HG02678 (cell line): ENCODE results near the gene C2CD4D.
"Not testable (repeated sequence)": the region's sequence is repeated elsewhere in the genome, so short reads cannot be mapped to it uniquely, and the experiment has no call there.

ENCODE experiments used
- ATAC-seq: cut with Tn5 transposase; IDR thresholded peaks from one replicate; pipeline ENCODE4 v1.9.1; 2021; ENCODE audit warnings: mild to moderate bottlenecking, moderate library complexity; ENCODE audit not compliant: unreplicated experiment

Gene C2CD4D

DNA sequence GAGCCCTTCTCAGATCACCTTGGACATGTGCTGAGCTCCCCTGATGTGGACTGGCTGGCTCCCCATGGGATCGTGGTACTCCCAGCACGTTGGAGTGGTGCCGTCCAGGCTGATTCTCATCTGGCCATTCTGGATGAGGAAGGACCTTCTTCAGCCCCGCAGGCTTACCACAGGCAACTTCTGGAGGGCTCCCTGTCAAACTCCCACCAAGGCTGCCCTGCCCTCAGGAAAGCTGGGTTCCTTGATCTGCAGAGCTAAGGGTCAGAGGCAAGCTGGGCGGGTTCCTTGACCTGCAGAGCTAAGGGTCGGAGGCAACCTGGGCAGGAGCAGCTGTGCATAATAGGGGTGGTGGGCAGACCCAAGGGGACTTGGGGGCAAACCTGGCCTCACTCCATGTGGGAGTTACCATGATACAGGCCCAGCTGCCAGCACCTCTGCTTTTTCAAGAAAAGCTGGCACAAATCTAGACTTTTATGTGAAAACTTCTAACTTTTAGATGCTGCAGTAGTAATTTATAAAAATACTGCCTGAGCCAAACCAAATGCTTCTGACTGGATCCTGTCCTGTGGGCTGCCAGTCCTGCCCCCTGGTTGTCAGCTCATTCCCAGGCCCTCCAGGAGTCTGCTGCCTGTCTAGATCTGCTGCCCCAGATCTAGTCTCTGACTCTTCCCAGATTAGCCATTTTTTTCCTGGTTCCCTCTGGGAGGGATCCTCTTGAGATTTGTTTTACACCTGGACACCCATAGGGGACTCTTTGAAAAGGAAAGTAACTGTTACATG, 19.5 kb upstream of the C2CD4D start:
- no peak for ATAC-seq

DNA sequence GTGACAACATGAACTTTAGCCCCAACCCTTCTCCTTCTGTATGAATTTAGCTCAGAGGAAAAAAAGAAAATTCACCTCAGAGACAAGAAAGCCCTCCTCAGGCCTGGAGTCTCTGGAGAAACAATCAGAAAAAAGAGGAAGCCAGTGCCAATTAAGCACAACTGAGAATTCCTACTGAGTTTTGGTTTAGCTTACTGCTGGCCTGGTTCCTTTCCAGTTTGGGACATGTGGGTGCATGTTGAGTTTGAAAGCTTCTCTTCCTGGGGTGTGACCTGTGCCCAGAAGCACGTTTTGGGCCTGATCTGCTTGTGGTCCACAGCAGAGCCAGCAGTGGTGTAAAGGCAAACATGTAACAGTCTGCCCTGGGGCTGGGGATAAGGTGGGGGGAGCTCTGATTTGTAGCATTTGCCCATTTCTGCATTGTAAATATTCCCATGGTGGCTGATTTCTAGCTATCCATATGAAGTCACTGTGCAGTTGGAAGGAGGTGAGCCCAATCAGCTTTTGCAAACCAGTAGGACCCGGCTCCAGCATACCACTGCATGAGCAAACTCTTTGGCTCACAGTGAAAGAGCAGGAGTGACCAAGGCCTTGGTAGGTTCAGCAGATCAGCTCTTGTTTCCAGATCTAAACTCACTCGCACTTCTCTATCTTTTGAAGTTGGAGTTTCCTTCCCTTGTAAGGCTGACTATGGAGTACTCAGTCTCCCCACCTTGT, 18.6 kb upstream of the C2CD4D start:
- ATAC-seq = no peak

DNA sequence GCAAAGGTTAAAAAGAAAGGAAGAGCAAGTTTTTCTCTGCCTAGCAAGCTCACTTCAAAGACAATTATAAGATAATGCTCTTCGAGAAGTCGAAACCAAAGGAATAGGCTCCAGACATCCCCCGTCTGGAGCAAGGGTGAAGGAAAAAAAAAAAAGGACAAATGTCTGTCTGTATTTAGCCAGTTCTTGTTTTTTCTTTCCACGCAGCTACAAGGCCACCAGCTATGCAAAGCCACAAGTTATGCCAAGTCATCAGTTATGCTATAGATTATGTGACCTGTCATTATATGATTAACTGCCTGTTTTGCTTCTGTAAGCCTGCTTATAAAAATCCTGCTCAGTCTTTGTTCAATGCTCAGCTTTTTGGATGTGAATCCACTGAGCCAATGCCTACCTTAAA, 16.3 kb upstream of the C2CD4D start:
- ATAC-seq = no peak

DNA sequence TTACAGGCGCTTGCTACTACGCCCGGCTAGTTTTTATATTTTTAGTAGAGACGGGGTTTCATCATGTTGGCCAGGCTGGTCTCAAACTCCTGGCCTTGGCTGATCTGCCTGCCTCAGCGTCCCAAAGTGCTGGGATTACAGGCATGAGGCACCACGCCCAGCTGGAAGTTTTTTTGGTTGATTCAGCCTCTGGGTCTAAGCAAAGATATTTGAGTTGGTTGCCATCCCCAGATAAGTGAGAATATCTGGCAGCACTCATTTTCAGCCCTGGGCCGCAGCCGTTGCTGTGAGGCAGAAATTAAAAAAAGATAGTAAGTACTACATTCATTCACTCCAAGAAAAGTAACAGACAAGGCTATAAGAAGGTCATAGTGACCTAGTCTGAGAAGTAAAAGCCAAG, 15.9 kb upstream of the C2CD4D start:
- not testable (repeated sequence) for ATAC-seq

DNA sequence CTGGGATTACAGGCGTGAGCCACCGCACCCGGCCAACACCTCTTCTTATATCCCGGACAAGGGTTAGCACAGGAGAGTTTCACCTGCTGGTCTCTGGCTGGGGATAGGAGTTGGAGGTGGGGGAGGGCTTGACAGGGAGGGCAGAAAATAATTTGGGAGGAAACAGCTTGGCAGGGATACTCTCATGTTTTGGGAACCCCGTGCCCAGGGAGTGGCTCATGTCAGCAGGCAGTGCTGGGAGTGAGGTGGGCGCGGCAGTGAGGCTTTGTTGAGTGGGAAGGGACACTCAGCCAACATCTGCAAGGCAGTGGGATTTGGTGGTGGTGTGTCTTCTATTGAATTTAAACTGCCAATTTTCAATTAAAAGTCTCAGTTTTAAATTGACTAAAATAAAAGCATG, 15.0 kb upstream of the C2CD4D start:
- ATAC-seq = no peak

DNA sequence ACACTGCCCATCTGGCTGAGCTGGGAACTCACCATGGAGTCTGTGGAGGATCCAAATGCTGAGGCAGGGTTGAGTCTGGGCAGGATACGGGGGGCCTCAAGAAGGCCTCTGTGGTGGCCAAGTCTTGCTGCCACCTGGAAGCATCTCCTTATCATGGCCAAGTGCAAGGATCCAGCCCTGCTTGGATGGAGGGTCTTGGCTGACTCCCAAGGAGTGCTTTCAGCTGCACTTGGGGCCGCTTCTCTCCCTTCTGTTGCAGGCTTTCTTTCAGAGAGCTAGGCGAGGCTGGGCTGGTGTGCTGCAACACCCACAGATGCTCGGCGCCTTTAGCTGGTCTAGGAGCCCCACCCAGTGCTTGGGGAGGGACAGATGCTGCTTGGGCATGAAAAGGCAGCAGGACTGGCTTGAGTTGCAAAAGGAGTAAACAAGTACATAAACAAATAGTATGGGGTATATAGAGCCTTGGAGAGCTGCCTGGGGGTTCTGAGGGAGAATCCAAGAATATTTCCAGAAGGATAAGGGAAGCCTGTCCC, 13.9 kb upstream of the C2CD4D start, which contains the start of gene THEM5:
Gene THEM5 (minus strand): TSS at position 302 of the 533 bp plus-strand sequence. CDS start 147 bp downstream, at position 155.
- ATAC-seq = no peak

DNA sequence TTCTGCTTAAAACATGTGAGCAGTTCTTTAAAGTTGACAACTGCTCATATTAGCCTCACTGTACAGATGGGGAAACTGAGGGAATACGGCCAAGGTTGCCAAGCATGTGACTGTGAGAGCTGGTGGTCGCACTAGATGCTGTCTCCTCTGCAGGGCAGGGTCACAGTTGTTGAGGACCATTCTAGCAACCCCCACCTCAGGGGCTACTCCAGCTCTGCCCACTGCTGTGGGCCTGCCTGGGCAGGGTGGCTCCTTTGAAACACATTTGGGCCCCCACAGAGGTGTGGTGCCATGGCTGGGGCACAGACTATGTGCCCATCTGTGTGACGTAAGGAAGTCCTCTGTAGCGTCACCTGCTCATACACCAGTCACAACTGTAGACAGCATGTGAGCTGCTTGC, 13.1 kb upstream of the C2CD4D start:
- ATAC-seq = no peak

DNA sequence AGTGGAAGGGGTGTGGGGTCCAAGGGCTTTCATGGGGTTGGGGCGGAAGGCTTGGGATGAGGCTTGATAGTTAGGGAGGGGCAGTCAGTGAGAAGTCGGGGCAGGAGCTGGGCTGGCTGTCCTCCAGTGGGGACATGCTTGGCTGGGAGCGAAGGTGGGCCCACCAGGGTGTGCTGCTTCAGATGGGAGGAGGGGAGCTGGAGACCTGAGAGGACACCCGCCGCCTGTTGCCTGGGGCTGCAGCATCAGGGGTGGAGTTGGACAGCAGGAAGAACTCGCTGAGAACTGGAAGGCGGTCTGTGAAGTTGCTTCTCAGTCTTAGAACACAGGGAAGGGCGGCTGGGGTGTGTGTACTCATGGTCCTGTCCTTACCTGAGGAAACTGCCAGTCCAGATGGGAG, 12.3 kb upstream of the C2CD4D start:
- ATAC-seq = no peak

DNA sequence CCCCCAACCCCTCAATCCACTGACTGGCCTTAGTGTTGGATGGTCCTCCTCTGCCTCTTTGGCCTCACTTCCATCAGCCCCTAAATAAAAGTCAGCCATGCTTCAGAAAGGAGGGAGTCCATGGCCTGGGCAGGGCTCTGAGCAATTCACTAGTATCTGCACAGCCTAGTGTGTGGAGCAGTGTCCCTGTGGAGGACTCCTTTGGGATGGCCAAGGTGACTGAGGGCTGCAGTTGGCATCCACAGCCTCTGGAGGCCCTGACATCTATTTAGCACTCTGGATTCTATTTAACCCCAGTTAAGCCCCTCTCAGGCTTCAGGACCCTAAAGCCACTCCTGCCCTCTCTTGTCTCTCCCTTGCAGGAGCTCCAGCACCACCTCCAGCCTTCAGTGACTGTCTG, 10.3 kb upstream of the C2CD4D start:
- no peak for ATAC-seq

DNA sequence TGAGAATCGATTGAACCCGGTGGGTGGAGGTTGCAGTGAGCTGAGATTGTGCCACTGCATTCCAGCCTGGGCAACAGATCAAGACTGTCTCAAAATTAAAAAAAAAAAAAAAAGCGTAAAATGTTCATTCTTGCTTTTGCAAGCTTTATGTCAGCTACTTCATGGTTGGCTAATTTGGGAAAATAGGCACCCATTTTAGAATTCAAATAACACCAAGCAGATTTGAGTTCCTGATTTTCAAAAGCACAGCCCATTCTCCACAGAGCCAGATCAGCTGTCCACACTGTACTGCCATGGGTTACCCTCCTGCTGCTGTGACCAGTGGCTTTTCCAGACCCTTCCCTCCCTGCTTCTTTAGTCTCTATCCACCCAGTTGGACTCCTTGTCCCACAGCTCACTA, 9.5 kb upstream of the C2CD4D start:
- ATAC-seq = no peak

DNA sequence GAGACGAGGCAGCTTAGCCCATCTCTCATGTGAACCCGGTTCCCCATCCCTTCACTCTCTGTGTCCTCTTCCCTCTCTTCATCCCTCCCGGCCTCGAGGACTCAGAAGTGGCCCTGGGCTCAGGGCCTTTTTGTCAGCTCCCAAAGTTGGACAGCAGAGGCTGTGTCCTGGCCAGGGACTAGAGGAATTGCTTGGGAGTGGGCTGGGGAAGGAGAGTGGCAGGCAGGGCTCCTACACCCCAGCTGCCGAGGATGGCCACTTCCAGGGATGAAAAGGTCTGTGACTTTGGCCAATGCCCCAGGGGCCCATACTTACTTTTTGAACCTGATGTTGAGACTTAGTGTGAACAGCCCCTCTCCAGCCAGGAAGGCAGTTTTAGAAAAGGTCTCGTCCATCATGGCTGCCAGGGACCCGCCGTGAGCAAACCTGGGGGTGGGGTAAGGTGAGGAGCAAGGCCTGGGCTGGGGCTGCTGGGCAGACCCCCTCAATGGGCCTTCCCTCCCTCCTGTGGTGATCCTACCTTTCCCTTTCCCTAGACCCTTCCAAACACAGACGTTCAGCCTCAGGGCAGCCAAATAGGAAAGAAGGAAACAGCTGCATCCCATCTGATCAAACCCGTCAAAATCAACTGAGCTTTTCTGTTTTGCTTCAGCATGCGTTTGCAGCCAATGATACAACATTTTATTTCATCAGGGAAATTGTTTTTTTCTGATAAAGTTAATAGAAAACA, 8.4 kb upstream of the C2CD4D start:
- ATAC-seq = no peak

DNA sequence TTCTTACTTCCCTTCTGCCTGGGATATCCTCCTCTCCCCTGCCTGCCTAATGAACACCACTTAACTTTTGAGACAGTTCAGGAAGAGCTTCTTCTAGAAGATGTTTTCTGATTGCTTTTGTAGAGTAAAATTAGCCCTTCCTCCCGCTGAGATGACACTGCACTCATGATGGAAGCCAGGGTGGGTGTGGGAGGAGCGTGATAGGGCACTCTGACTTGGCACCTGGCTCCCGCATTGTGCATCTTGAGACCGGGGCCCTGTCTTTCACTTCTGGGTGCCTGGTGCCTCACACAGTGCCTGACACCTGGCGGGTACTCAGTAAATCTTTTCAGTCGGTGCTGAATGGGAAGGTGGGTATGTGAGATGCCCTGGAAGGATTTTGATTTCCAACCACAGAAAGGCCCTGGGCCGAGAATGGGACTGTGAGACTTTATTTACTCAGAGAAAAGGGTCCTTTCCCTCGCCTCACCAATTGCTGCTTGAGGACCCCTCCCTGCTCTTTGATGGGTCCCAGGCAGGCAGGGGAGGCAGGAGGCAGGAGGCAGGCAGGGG, 7.1 kb upstream of the C2CD4D start:
- no peak for ATAC-seq

DNA sequence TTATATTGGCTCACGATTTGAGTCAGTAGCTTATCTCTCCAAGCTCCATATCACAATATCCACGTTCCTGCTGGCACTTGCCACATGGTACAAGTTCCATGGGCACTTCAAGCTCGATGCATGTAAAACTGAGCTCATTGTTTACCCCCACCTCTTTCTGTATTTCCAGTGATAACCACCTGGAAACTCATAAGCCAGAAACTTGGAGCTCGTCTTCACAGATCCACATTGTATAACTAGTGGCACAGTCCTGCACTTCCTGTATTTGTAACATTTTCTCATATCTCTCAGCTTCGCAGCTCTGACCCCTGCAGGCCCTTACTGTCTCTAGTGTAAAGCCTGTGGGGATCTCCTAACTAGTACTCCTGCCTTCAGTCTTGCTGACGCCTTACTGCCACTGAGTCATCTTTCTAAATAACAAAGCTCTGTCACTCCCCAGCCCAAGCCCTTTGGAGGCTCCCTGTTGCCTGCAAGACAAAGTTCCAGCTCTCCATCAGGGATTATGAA, 6.5 kb upstream of the C2CD4D start:
- no peak for ATAC-seq

DNA sequence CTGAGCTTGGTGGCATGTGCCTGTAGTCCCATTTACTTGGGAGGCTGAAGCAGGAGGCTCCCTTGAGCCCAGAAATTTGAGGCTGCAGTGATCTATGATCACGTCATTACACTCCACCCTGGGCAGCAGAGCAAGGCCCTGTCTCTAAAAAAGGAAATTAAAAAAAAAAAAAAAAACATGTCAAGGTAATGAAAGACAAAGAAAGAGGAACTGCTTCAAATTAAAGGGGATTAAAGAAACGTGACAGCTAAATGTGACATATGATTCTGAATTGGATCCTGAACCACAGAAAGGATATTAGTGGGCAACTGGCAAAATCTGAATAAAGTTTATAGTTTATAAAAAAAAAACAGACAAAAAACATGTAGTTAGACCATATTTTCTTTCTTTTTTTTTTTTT, 3.8 kb upstream of the C2CD4D start:
- no peak for ATAC-seq

DNA sequence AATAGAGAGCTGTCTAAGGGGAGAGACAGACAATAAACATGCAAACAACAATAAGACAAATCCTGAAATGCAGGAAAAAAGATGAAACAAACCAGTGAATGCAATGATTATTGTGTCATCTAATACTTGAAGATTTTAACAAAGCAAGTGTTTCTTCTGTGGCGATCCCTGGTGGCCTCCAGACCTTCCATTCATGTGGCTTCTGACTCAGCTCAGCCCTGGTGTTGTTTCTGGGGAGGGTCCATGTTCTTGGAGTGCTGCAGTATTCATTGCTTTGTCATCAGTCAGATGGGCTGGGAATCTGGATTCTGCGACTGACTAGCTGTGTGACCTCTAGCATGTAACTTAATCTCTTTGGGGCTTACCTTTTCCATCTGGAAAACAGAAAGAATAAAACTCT, 1.5 kb upstream of the C2CD4D start:
- no peak for ATAC-seq

DNA sequence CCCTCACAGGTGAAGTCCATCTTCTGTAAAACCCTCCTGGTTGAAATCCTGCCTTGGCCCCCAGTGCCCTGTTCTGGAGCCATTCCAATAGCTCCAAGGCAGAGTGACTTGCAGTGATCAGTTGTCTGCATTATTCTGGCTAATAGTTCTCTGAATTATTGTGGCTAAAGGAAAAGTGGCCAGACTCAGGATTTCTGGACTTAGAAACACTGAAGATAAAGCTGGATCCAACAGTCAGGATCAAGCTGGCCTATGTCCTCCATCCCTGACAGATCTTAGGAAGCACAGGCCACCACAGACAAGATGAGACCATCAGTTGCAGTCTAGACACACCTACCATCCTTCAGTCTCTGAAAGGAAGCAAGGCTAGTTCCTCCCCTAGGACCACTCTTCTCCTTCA, 801 bp upstream of the C2CD4D start:
- no peak for ATAC-seq

DNA sequence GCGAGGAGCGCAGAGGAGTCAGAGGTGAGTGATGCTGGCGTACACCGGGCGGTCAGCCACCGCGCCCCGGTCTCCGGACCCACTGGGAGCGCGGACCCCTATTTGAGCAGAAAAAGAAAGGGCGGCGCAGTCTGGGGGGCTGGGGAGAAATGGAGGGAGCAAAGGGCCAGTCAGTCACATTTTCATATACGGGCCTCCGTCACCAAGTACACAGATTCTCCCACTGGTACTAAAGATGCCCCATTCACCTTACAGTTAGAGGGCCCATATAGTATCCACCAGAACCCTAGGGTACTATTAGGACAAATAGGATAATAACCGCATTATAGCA, 573 bp downstream of the C2CD4D start:
- ATAC-seq = no peak

DNA sequence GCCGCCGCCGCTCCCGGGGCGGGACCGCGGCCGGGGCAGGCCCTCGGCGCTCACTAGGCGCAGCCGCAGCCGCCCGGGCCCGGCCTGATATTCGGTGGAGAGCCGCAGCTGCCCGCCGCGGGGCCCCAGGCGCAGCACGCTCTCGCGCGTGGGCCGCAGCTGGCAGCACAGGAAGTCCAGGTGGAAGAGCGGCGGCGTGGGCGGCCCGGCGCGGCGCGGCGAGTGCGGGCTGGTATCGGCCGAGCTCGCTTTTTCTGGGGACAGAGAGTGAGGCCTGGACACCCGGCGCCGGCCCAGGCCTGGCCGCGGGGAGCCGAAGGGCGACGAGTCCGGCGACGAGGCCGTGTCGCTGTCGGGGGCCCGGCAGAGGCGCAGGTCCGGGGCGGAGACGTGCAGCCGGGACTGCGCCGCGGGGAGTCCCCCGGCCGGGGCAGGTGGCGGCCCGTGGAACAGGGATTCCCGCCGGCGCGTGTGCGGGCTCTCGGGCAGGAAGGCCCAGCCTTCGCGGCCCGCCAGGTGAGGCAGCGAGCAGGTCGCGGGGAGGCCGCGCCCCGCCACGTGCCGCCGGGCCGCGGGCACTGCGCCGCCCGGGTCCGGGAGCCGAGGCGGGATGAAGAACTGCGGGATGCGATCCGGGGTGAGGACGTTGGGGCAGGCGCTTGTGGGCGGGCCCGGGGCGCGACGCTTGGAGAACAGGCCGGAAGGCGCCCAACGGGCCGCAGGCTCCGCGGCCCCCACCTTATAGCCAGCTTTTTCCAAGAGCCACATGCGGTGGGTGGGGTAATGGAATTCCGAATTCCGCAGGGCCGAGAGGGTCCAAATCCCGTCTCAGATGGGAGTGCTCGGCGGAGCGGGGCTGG, 1.2 kb downstream of the C2CD4D start:
- ATAC-seq = no peak

DNA sequence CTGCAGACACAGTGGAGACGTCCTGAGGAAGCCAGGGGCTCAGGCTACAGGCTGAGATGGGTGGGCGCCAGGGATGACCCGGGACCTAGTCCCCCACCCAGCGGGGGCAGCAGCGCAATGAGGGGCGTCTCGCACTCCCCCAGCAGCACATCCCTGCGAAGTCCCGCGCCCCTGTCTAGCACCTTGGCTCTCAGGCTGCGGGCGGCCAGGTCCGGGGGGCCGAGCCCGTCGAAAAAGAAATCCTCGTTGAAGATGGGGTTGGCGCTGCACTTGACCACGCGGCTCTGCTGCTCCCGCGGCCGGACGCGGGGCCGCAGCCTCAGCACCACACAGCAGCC, 1.8 kb downstream of the C2CD4D start:
- ATAC-seq = no peak

DNA sequence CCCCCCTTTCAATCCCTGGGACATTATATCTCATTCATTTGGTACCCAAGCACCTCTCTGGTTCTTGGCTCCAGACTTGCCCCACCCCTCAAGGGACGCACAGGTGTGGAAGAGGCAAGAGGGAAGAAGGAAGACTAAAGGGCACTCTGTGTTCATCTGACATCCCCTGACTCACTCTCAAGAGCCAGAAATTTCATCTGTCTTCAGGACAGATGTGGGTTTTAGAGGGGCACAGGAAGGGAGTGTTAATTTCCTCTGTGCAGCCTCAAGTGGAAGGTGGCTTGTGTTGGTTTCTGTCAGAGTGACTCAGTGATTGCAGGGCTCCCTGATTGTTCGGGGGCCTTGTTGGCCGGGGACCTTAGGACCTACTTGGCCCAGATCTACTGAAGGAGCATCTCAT, 2.4 kb downstream of the C2CD4D start:
- no peak for ATAC-seq
